Pancreas (tissue), 10 donors: ENCODE data around the gene IQSEC1. TPM values are rescaled to one million over a fixed set of nuclear protein-coding genes. Genes with fewer than 3 reads are reported as not detected.
A peak's percentile ranks its signal among the peaks of the same experiment; 100 is the strongest.

Experiments
- ATAC-seq, 4 donors: fragments of 200-7000 bp; cut with Tn5 transposase; one replicate each; pipeline versions ENCODE4 v1.8.0 to v1.9.1; 2020; ENCODE audit warnings: mild to moderate bottlenecking in 4 of 4, moderate library complexity in 4 of 4
- DNase-seq, 6 donors: peaks; one replicate each; pipeline ENCODE4 v3.0.0-alpha.2; 2020
- FAIRE-seq: peaks from 2 replicates; lab custom pipeline; 2012; peaks lifted over from hg19 to GRCh38; lab: Jason Lieb, UNC
- H3K27ac ChIP-seq, 4 donors: fragments of 200-600 bp; sonication (generic); 1 replicate in 3 of 4; 2 replicates in 1 of 4; pipeline versions ENCODE4 v1.5.0 to v1.8.0; 2020
- H3K27me3 ChIP-seq, 4 donors: fragments of 200-600 bp; one replicate each; pipeline ENCODE4 v1.8.0; 2021
- H3K36me3 ChIP-seq, 3 donors: fragments of 200-600 bp; sonication (generic) in 1 of 3; one replicate each; pipeline versions ENCODE4 v1.5.0 to v1.8.0; 2020 to 2021
- H3K4me1 ChIP-seq, 3 donors: fragments of 200-600 bp; one replicate each; pipeline ENCODE4 v1.8.0; 2021
- H3K4me3 ChIP-seq, 4 donors: fragments of 200-600 bp; sonication (generic) in 2 of 4; one replicate each; pipeline versions ENCODE4 v1.5.0 to v1.8.0; 2020 to 2021
- H3K9me3 ChIP-seq, 4 donors: fragments of 200-600 bp; one replicate each; pipeline ENCODE4 v1.8.0; 2021
- CTCF ChIP-seq, 4 donors: fragments of 200-600 bp; sonication (generic) in 3 of 4; IDR thresholded peaks; one replicate each; pipeline versions ENCODE4 v1.5.0 to v1.8.0; 2021; ENCODE audit warnings: antibody characterized with exemption in 4 of 4
- WGBS, 2 donors: extraction: QIAGEN DNeasy Blood & Tissue Kit; methylation state at CpG; one replicate each; pipeline ENCODE4 v1.1.7; 2013; 5-methylcytosine and 5-hydroxymethylcytosine counted together
- intact Hi-C, 3 donors: fragments of 100-400 bp; cut with DNase I; formaldehyde crosslinking; loops; one replicate each; pipeline versions ENCODE4 v1.11.1 to v1.14.2; 2022
- polyA plus RNA-seq, 2 donors: library from polyadenylated mRNA; stranded (reverse); fragments of 200-250 nt; gene quantifications; one replicate each; pipeline ENCODE4 v1.2.3, GENCODE V29; 2013
- total RNA-seq, 6 donors: library from RNA; stranded (reverse); fragmentation: NEBNext Ultra II Directional in 4 of 6; extraction: Animal tissue kit (Norgen Biotek cat#: 25700) in 4 of 6; gene quantifications; one replicate each; pipeline versions ENCODE4 v1.2.1 to v1.2.4, GENCODE V29; 2021 to 2023
- donor health status: healthy with polysubstance abuse.
- donor health status: DM: no; HTN: no; CAD: no; lungs with moderate emphysema.
- donor health status: DM: no; HTN: no; CAD: no.
- donor health status: control.
- donor health status: control.
- donor health status: Bipolar disorder and iron deficiency.
- donor health status: DM: yes; HTN: yes; CAD: no.
- donor health status: DM: no; HTN: no; CAD: no.
- donor health status: DM: no; HTN: no; CAD: no.
- donor health status: DM: yes; HTN: yes; CAD: no.

IQSEC1 gene
- total and polyA plus RNA-seq, 8 donors = 15.0 to 27.9 (median 23.1) TPM

- 76 to 85% methylated on average over 17 of the region's 17 CpGs for WGBS, 2 donors
- Histone ChIP-seq H3K4me3 (peak overlapping the region in 1 of 4 donors; percentile 15), H3K36me3 (no peaks in the 10 kb centered on the region), H3K9me3 (no peaks in the 10 kb centered on the region), H3K27ac (peak overlapping the region in 2 of 4 donors; percentile 54 to 58), H3K27me3 (no peaks in the 10 kb centered on the region), H3K4me1 (no peaks in the 10 kb centered on the region)
- DNase-seq (peak in 1 of 6 donors; percentile 52), FAIRE-seq (no peak), ATAC-seq (peak in 3 of 4 donors; percentile 27 to 51 (median 33))
- intact Hi-C loops = no loop called here
- TF ChIP-seq CTCF (IDR thresholded peaks at IDR 0.05) = no peak
Measured at GRCh38 chr3:13016083-13016720, 57.0 kb downstream of the IQSEC1 start.

- peak in 1 of 6 donors; percentile 57 for DNase-seq
- TF ChIP-seq CTCF (IDR thresholded peaks at IDR 0.05) = no peak
- Histone ChIP-seq H3K4me3 (peak overlapping the region in 1 of 4 donors; percentile 15), H3K4me1 (no peaks in the 10 kb centered on the region), H3K27me3 (no peaks in the 10 kb centered on the region), H3K36me3 (no peaks in the 10 kb centered on the region), H3K9me3 (no peaks in the 10 kb centered on the region), H3K27ac (peak overlapping the region in 3 of 4 donors; percentile 16 to 58 (median 54))
- intact Hi-C loops = no loop called here
- FAIRE-seq = no peak
- WGBS, 2 donors = 78 to 79% methylated on average over 18 of the region's 18 CpGs
- peak in 3 of 4 donors; percentile 21 to 51 (median 31) for ATAC-seq
Measured at GRCh38 chr3:13015286-13016082, 57.7 kb downstream of the IQSEC1 start.

GRCh38 chr3:13014755-13015285 is 58.4 kb downstream of the IQSEC1 start:
- no peaks in the 10 kb centered on the region for H3K9me3 ChIP-seq
- TF ChIP-seq CTCF (IDR thresholded peaks at IDR 0.05) = no peak
- DNase-seq (no peak), ATAC-seq (no peak), FAIRE-seq (no peak)
- H3K4me1 ChIP-seq = no peaks in the 10 kb centered on the region
- intact Hi-C loops = no loop called here
- H3K36me3 ChIP-seq = no peaks in the 10 kb centered on the region
- peak overlapping the region in 1 of 4 donors; percentile 54 for H3K27ac ChIP-seq
- no peaks in the 10 kb centered on the region for H3K27me3 ChIP-seq
- peak overlapping the region in 1 of 4 donors; percentile 15 for H3K4me3 ChIP-seq
- 84 to 89% methylated on average over 6 of the region's 6 CpGs for WGBS, 2 donors

- peak in 1 of 6 donors; percentile 58 for DNase-seq
- H3K4me1 ChIP-seq = no peaks in the 10 kb centered on the region
Measured at GRCh38 chr3:13013994-13014754, 59.1 kb downstream of the IQSEC1 start.

More at GRCh38 chr3:13013994-13014754, 59.1 kb downstream of the IQSEC1 start:
- H3K27ac ChIP-seq = no peak overlapping the region
- TF ChIP-seq CTCF (IDR thresholded peaks at IDR 0.05) = no peak
- no peaks in the 10 kb centered on the region for H3K27me3 ChIP-seq
- H3K9me3 ChIP-seq = no peaks in the 10 kb centered on the region
- ATAC-seq = no peak
- no peaks in the 10 kb centered on the region for H3K36me3 ChIP-seq
- H3K4me3 ChIP-seq = peak overlapping the region in 1 of 4 donors; percentile 15
- FAIRE-seq = no peak
- 90 to 94% methylated on average over 7 of the region's 7 CpGs for WGBS, 2 donors
- intact Hi-C loops = no loop called here
